ENCODE results near the gene DNAJB13. TPM values are rescaled to one million over a fixed set of nuclear protein-coding genes. Genes with fewer than 3 reads are reported as not detected.

Gene DNAJB13
- total RNA-seq, 1 donor from 2014 or later: not detected

- no peaks in the 10 kb centered on the region for H3K27me3 ChIP-seq
- intact Hi-C loops (cut with DNase I): no loop called here
- H3K36me3 ChIP-seq: peaks cover 51 to 92% of the 10 kb centered on the region in 2 donors
- no peak overlapping the region for H3K4me3 ChIP-seq
- no peaks in the 10 kb centered on the region for H3K9me3 ChIP-seq
- no peaks in the 10 kb centered on the region for H3K4me1 ChIP-seq
- H3K27ac ChIP-seq: no peak overlapping the region
- no peak for DNase-seq (ENCODE audit: low spot score in 2 of 2)
- no peak for TF ChIP-seq CTCF (IDR thresholded peaks at IDR 0.05)
Observed at GRCh38 chr11:73914284-73914683, 36.5 kb upstream of the DNAJB13 start.

- Histone ChIP-seq H3K36me3 (peaks cover 63 to 85% of the 10 kb centered on the region in 2 donors), H3K27ac (no peak overlapping the region), H3K9me3 (no peaks in the 10 kb centered on the region), H3K4me3 (no peak overlapping the region), H3K27me3 (no peaks in the 10 kb centered on the region), H3K4me1 (no peaks in the 10 kb centered on the region)
- no peak for DNase-seq (ENCODE audit: low spot score in 2 of 2)
- TF ChIP-seq CTCF (IDR thresholded peaks at IDR 0.05): no peak
- intact Hi-C loops (cut with DNase I): no loop called here
Observed at GRCh38 chr11:73916435-73916834, 34.4 kb upstream of the DNAJB13 start.

- Histone ChIP-seq H3K9me3 (no peaks in the 10 kb centered on the region), H3K36me3 (peaks cover 50 to 75% of the 10 kb centered on the region in 2 donors), H3K4me3 (no peak overlapping the region), H3K27ac (no peak overlapping the region), H3K4me1 (no peaks in the 10 kb centered on the region), H3K27me3 (no peaks in the 10 kb centered on the region)
- no peak for DNase-seq (ENCODE audit: low spot score in 2 of 2)
- no peak for TF ChIP-seq CTCF (IDR thresholded peaks at IDR 0.05)
- intact Hi-C loops (cut with DNase I): no loop called here
Observed at GRCh38 chr11:73921180-73921579, 29.6 kb upstream of the DNAJB13 start.

- DNase-seq (ENCODE audit: low spot score in 2 of 2): no peak
- Histone ChIP-seq H3K9me3 (no peaks in the 10 kb centered on the region), H3K27ac (no peak overlapping the region), H3K36me3 (peaks cover 32 to 67% of the 10 kb centered on the region in 2 donors), H3K27me3 (no peaks in the 10 kb centered on the region), H3K4me3 (no peak overlapping the region), H3K4me1 (no peaks in the 10 kb centered on the region)
- intact Hi-C loops (cut with DNase I): no loop called here
- no peak for TF ChIP-seq CTCF (IDR thresholded peaks at IDR 0.05)
Observed at GRCh38 chr11:73929388-73929787, 21.4 kb upstream of the DNAJB13 start.

GRCh38 chr11:73931039-73931645 is 19.7 kb upstream of the DNAJB13 start:
- intact Hi-C loops (cut with DNase I): no loop called here
- H3K36me3 ChIP-seq: peaks cover 23 to 52% of the 10 kb centered on the region in 2 donors
- no peaks in the 10 kb centered on the region for H3K4me1 ChIP-seq
- no peak for DNase-seq (ENCODE audit: low spot score in 2 of 2)
- H3K9me3 ChIP-seq: no peaks in the 10 kb centered on the region
- no peaks in the 10 kb centered on the region for H3K27me3 ChIP-seq
- no peak for TF ChIP-seq CTCF (IDR thresholded peaks at IDR 0.05)
- no peak overlapping the region for H3K4me3 ChIP-seq
- H3K27ac ChIP-seq: no peak overlapping the region

- H3K36me3 ChIP-seq: peaks cover 21 to 44% of the 10 kb centered on the region in 2 donors
- intact Hi-C loops (cut with DNase I): no loop called here
- TF ChIP-seq CTCF (IDR thresholded peaks at IDR 0.05): no peak
- H3K9me3 ChIP-seq: no peaks in the 10 kb centered on the region
- H3K4me3 ChIP-seq: no peak overlapping the region
- no peak for DNase-seq (ENCODE audit: low spot score in 2 of 2)
- no peak overlapping the region for H3K27ac ChIP-seq
- no peaks in the 10 kb centered on the region for H3K27me3 ChIP-seq
- H3K4me1 ChIP-seq: no peaks in the 10 kb centered on the region
Observed at GRCh38 chr11:73931951-73932350, 18.9 kb upstream of the DNAJB13 start.

Measured in ascending aorta (tissue), 2 donors.